Measurements from ENCODE around the gene MYL12B.

GRCh38 chr18:3305933-3306332 is 44.0 kb downstream of the MYL12B start:
- TF ChIP-seq CTCF (IDR thresholded peaks at IDR 0.05) (no peak), POLR2A (IDR thresholded peaks at IDR 0.05) (no peak)

Data from adrenal gland (tissue), 5 donors.